GM19238 (cell line): ENCODE measurements around the gene HS3ST2.
"Not testable (repeated sequence)": the region's sequence is repeated elsewhere in the genome, so short reads cannot be mapped to it uniquely, and the experiment has no call there.

Experiments used
- DNase-seq: peaks from one replicate; pipeline ENCODE4 v3.0.0; 2011; ENCODE audit warnings: low spot score; ENCODE audit not compliant: insufficient read length

Gene HS3ST2

DNA sequence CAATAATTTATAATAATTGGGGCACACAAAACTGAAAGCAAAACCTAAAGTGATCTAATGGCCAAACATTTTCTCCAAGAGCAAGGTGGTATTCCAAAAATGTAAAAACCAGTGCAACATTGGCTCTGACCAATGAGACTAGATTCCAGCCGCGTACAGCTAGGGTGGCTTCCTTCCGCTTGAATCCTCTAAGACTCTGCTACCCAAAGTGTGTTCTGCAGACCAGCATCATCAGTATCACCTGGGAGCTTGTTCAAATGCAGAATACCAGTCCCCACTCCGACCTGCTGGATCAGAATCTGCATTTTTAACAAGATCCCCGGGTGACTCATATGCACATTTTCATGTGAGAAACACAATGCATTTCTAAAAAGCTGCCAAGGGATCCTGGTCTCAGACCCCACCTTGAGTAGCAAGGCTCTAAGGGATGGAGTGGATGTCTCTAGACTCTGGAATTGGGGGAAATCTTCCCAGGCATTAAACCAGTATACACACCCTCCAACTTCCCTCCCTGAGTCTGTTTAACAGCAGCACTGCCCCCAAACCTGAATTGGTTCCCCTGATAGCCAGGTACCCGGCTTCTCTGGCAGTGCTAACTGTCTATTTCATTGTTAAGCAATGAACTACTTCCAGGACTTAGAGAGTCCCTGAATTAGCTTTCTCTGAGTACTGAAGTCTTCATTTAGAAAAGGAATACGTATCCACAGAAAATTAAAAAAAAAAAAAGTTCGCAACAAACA is 118.2 kb downstream of the HS3ST2 start:
- DNase-seq, result no peak

DNA sequence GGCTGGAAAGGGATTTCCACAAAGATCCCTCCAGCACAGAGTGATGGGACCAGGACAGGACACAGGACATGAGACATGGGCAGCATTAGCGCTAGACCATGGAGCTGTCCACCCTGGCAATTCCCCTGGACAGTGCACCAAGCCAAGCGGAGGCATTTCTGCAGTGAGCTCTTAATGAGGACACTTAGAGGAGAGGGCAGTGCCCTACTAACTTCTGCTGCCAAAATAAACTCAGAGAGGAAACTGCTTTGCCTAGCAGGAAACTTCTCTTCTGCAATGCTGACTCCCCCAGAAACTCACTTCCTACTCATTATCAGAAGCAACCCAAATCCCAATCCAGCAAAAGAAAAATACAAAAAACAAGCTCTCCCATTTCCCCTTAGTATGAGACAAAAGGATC is 119.2 kb downstream of the HS3ST2 start:
- DNase-seq, result no peak

DNA sequence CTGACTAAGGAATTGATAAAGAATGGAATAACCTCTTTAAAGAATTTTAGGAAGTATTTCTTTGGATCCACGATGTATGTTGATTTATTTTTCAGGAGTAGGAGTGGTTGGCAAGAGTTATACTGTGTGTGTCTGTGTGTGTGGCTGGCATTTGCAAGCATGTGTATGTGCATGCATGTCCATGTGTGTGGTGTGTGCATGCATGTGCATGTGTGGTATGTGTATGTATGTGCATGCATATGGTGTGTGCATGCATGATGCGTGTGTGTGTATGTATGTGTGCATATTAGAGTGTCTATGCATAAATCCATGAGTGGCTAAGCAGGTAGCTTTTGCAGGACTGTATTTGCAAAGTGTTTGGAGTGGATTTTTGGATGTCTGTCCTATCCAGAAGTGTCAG is 120.8 kb downstream of the HS3ST2 start:
- no peak for DNase-seq

DNA sequence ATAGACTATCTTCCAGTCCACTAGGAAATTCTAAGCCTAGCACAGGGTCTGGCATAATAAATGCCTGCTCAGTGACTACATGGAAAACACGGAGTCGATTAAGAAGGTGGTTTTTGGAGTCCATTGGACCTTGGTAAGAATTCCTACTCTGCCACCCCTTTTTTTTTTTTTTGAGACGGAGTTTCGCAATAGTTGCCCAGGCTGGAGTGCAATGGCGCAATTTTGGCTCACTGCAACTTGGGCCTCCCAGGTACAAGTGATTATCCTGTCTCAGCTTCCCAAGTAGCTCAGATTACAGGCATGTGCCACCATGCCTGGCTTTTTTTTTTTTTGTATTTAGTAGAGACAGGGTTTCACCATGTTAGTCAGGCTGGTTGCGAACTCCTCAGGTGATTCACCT is 123.2 kb downstream of the HS3ST2 start:
- no peak for DNase-seq

DNA sequence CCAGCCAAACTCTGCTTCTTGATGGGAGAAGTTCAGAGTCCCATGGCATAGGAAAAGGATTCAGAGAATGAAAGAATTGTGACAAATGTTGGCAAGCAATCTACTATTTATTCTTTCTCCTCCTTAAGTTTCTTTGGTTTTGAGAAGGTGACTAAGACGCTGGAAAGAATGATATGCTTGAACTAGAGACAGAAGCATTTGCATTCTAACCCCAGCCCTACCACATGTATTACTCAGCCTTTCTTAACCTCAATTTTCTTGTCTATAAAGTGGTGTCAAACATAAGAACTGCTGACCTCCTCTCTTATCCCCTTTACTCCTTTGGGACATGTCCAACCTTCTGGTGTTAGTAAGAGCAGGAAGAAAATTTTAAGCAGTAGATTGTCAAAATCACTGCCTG is 124.7 kb downstream of the HS3ST2 start:
- DNase-seq, result no peak

DNA sequence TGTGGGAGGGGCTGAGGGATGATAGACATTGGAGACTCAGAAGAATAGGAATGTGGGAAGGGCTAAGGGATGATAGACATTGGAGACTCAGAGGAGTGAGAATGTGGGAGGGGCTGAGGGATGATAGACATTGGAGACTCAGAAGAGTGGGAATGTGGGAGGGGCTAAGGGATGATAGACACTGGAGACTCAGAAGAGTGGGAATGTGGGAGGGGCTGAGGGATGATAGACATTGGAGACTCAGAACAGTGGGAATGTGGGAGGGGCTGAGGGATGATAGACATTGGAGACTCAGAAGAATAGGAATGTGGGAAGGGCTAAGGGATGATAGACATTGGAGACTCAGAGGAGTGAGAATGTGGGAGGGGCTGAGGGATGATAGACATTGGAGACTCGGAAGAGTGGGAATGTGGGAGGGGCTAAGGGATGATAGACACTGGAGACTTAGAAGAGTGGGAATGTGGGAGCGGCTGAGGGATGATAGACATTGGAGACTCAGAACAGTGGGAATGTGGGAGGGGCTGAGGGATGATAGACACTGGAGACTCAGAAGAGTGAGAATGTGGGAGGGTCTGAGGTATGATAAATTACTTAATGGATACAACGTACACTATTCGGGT is 125.9 kb downstream of the HS3ST2 start:
- not testable (repeated sequence) for DNase-seq

DNA sequence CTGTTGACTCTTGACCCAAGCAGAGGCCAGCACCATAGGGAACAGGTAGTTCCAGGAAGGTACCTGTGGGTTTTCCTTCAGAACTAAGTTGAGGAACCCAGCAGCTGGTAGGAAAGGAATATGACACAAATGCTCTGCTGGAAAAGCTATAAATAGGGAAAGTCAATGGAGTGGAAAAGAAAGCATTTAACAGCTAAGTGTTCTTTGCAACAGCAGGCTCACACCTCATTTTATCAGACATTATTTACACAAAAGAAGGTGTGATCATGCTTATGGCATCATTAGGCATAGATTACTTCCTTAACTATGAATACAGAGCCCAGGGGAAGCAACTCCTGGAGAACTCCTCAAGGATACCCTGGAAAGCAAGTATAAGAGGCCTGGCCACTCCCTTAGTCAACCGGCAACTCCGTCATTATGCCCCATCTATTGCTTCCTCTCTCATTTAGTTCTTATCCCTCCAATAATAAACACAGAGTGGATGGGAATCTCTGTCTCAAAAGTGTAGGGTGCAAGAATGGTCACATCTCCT is 128.1 kb downstream of the HS3ST2 start:
- DNase-seq, result no peak

DNA sequence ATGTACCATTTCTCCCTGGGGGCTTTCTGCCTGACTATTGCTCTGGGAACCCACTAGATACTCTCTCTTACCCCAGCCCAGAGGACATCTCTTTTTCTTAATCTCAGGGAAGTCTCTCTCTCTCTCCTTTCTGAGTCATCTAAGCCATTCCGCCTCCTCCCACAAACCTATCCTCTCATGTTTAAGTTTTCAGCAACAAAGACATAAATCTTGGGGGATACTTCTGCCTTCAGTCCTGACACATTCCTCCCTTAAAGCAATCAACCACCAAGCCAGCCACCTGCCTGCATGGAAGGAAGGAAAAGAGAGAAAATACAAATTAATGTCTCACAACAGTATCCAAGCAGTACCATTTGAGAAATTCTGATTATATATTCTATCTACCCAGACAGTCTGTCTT is 128.8 kb downstream of the HS3ST2 start:
- no peak for DNase-seq

DNA sequence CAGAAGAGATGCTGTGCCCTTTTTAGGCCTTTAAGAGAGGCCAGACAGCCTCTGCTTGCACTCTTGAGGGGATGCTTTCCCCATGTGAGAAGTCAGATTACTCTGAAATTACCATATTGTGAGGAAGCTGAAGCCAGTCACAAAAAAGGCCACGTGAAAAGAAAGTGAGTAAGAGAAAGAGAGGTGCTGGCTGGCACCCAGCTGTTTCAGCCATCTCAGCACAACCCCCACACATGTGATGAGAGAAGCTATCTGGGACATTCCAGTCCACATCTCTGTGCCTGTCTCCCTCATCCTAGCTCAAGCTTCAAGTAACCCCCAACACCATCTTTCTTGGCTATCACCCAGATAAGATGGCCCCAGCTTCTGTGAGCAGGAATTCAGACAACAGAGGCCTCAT is 131.4 kb downstream of the HS3ST2 start:
- DNase-seq, result no peak

DNA sequence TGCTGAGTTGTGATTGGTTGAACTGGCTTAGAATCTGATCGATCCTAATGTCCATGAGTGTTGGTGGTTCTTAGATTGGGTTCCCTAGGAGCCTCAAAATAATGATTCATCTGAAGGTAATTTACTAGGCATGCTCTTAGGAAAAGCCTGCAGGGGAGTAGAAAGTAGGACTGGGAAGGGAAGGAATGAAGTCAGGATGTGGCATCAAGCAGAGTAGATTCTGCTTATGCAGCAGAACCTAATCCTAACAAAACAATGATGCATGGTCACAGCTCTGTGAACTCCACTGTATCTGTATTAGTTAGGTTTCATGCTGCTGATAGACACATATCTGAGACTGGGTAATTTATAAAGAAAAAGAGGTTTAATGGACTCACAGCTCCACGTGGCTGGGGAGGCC is 132.5 kb downstream of the HS3ST2 start:
- no peak for DNase-seq

DNA sequence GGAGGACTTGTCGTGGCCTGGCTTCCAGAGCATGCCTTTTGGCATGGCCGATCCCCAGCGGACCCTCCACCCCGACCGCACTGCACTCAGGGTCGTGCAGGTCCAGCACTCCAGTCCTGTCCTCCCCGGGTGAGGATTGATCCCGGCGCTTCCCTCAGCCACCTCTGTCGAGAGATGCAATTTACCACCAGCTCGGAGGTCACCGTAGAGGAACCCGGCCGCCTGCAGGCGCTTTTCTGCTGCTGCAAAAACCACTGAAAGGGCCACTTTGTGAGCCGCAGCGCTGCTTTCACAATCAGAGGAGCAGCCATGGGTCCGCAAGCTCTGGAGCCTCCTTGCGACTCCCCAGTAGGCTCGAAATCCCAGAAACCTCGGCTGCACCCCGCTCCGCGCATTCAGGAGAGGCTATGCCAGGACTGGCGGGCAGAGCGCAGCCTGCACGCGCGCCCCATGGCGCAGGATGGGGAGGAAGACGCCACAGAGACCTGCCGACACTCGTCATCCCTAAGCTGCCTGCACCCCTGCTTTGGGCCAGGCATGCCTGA is 134.2 kb downstream of the HS3ST2 start:
- no peak for DNase-seq

DNA sequence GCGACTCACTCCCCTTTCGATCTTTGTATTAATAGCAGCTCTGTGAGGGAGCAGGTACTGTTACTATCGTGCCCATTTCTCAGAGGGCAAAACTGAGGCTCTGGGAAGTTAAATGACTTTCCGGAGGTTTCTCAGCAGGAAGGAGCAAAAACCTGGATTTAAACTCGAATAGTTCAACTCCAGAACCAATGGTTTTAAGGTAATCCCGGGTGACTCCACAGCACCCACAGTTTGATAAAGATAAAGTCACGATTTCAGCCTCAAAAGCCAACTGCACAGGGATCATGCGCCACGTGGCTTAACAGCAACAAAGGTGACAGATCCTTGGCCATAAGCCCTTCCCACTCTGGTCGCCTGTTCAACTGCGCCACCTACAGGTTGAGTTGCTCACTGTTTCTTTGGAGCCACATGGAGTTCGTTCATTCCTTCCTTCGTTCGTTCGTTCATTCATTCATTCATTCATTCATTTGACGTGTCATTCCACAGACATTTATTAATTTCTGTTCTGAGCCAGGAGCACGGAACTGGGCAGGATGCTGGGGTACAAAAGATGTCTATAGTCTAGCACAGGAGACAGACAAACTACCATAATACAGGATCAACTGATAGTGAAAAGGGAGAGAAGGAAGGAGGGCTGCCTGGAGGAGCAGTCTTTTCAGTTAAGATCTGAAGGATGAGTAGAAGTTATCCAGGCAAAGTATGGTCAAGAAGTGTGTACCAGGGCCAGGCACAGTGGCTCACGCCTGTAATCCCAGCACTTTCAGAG is 134.8 kb downstream of the HS3ST2 start:
- DNase-seq, result peak; percentile 35

DNA sequence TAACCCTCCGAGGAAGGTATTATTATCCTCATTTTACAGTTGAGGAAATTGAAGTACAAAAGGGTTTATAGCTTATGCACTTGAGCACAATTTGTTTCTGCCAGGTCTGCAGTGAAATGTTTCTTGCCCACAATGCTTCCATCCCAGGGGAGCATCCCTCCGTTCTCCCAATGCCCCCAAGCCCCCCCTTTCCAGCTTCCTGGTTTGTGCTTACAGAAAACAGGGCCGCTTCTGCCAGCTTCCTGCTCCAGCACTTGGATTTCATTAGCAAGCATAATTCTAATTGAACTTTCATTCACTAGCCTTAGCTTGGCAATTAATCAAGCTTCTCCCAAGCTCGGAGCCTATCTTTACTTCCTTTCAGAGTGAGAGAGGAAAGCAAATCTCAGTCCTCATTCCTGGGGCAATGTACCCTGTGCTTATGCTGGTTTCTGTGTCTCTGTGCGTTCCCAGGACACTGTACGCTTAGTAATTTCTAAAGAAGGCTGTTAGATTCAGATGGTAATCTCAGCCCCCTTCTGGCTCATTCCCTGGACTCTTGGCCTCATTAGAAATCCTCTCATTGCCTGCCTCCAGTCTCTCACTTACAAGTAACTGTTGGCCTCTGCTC is 141.6 kb downstream of the HS3ST2 start:
- DNase-seq, result no peak

DNA sequence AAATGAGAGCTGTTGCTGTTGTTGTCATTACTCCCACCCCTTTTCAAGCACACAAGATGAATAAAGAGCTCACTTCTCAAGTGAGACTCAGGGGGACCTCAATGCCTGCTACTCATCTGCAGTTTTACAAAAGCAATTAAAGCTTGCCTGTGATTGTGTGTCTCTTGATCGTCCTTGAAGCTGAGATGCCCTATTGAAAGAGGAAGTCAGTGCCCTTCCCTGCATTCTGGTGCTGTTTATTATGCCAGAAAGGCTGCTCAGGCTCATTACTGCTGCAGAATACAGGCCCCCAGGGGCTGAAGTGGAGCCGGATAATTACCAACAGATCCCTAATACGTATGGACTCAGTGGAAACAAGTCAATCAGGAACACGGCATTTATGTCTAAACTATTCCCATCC is 147.2 kb downstream of the HS3ST2 start:
- no peak for DNase-seq

DNA sequence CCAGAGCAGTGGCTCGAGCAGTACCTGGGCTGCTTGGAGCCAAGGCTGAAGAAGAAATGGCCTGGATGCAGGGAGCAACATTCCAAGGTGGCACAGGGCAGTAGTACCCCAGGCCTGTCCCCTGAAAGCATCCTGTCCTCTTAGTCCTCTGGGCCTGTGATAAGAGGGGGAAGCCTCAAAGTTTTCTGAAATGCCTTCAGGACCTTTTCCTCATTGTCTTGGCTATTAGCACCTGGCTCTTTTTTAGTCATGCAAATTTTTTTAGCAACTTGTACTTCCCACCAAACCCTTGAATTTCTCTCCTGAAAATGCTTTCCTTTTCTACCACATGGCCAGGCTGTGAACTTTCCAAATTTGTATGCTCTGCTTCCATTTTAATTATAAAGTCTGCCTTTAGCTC is 148.9 kb downstream of the HS3ST2 start:
- DNase-seq, result no peak
